M059J (cell line): ENCODE measurements around the gene NOC3L. TPM values are rescaled to one million over a fixed set of nuclear protein-coding genes. Genes with fewer than 3 reads are reported as not detected.

Experiments used
- DNase-seq: peaks from one replicate; pipeline ENCODE4 v3.0.0-alpha.2; 2012; ENCODE audit warnings: low read depth
- total RNA-seq: library from RNA; depleted of rRNA; stranded (reverse); fragments of >200 nt; shearing (Covaris generic); gene quantifications from 2 replicates; pipeline ENCODE4 v1.2.3, GENCODE V29; 2014; rRNA removed

NOC3L gene
- total RNA-seq, 1 experiment from 2014 or later: 29.6 TPM

DNA sequence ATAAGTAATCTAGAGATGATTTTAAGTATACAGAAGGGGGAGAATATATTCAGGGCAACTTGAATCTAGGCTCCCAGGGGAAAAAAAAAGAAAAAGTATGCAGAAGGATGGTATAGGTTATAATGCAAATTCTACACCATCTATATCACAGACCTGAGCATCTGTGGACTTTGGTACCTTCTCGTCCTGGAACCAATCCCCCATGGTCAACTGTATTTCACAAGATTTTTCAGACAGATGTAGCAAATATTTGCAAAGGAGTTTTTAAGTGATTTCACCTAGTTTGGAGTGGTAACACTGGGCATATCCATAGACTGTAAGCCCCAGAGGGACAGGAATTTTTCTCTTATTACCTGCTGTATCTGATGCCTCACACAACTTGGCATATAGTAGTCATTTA lies 58.8 kb downstream of the NOC3L start:
- DNase-seq: no peak

DNA sequence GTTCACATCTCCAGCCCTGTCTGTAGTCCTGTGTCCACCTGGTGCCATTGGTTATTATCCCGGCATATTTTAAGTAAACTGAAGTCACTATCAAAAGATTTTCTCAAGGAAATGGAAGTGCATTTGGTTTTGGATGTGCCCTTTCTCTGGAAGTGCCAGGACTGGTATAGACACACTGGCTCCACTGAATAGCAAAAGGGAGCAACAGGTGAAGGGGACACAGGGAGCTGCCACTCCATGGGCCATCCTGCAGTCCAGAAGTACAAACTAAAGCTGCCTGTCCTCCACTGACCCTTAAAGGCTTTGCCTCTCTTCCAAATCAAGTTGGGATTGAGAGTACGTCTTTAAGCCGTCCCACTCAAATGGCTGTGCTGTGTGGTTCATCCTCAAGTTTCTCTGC lies 62.7 kb downstream of the NOC3L start:
- no peak for DNase-seq

DNA sequence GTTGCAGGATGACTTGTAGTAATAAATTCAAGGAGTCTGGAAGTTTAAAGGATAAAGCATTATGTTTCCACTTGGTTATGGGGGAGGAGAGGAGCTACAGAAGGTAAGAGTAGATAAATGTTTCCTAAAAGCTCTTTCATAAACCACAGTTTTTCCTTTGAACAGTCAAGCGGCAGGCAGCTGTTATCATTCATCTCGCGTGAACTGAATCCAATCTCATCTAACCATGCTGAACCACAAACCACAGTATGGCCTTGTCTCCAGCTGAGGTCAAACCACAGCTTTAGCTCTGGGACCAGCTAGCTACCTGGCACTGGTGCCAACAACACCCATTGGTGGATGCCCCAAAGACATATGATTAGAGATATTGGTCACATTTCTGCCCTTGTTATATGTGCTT lies 63.3 kb downstream of the NOC3L start:
- peak; percentile 96 for DNase-seq

DNA sequence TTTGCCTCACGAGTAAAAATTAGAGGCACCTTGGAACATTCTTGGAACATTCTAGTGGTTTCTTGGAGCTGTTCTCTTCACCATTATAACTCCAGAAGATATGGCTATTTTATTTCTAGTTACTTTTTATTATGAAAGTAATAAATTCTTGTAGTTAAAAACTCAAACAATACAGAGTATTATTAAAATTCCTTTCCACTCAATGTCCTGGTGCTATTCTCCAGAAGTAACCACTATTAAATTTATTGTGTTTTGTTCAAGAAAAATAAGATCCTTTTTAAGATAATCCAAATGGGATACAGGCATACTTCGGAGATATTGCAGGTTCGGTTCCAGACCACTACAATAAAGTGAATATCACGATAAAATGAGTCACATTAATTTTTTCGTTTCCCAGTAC lies 68.6 kb downstream of the NOC3L start:
- no peak for DNase-seq

DNA sequence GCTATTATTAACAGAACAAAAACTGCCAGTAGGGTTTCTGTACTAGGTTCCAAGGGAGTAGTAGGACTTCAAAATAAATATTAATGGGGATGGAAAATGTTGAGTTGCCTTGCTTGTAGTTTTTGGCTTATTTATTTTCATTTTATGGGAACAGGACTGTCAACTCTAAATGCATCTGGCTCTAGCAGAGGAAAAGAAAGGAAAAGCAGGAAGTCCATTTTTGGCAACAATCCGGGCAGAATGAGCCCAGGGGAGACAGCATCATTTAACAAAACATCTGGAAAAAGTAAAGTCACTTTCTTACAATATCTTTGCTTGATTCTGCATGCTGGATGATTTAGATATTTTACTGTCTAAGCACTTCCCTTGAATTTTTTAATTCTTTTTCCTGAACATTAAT lies 69.4 kb downstream of the NOC3L start:
- DNase-seq: no peak

DNA sequence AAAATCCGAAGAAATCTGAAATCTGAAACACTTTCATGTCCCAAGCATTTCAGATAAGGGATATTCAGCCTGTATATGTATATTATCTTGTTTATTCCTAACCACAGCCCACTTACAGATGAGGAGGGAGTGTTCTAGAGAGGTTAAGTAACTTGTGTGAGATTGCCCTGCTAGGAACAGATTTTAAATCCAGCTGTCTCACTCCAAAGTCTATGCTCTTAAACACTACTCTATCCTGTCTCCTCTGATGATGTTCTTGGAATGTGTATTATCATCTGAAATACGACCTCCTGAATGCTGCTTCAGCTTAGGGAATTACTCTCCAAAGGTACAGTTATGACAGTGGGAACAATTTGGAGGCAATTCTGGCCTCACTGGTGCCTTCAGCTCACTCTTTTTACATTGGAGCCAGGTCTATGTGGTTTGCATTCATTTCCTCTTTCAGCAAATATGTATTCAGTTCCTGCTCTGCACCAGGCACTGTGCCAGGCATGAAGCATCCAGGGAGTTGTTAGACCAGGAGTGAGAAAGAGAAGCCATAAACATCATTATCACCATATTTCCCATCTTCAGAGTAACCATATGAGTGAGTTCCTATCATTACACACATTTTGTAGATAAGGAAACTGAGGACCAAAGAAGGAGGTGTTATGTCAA lies 70.2 kb downstream of the NOC3L start:
- DNase-seq: peak; percentile 51

DNA sequence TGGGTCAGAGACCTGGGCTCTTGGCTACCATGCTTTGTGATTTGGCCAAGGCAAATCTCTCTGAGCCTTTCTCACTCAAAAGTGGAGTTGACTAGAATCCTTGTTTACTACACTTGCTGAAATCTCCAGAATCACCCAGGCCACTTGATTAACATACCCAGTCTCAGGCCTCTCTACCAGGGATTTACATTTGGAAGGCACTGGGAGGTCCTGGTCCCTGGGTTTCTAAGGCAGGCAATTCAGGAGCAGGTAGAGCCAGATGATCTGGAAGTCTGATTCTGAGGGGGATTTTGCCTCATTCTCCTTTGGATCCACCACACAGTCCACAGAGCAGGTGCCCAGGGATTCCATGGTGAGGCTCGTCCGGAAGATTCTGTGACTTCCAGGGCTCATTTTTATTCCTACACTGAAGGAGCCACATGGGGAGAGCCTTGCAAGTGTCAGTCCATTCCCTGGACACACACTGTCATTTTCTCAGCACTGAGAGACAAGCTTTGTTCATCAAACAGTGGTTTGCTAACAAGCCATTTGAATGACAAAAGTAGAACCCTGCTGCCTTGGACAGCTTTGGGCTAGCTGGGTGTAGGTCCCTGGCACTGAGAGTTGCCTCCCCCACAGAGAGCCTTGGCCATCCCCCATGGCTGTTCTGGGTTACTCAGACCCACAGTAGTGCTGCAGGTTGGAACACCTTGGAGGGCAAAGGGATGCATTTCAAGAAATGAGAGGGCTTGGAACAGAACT lies 74.2 kb downstream of the NOC3L start:
- no peak for DNase-seq

DNA sequence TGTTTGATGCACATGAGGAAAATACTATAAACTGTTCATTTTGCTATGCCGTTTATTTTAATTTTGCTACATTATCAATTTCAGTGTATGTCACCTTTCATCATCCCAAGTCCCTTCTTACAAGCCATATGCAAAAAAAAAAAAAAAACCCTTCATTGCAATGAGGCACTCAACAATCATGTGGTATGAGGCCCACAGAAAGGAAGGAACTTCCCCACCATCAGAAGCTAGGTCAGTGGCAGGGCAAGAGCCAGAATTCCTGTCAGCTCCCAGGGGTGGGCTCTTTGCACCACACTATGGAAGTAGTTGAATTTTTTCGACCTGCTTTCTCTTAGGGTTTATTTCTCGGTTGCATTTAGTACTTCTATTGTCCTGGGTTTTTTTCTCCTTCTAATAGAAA lies 75.4 kb downstream of the NOC3L start:
- no peak for DNase-seq

DNA sequence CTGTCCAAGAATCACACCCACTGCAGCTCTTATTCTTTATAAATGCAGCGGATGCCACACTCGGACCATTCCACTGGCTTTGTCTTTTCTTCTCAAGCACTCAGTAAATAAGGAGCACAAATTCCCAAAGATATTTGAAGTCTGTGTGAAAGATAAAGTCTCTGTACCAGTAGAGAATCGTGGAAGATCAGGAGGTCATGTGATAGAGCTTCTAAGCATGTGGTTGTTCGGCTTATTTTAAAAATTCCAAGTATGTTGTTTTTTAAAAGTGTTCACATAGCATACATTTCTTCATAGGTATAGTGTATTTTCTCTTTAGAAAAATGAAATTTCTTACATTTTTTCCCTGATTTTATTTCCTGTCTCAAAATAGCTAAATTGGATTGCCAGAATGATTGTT lies 75.8 kb downstream of the NOC3L start:
- DNase-seq: no peak

DNA sequence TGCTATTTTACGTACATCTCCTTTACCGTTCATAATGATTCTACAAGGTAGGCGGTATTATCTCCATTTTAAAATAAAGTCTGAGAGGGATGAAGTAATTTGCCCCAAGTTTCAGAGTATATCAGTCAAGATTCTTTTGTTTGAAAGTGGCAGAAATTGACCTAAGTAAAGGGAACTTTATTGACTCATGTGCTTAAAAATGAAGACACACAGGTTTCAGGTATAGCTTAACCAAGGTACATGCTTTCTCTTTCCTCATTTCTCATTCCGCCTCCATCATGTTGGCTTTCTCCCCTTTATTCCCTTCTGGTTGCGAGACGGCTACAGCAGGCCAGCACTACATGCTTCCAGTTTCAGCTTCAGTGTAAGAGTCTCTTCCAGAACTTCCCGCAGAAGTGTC lies 77.5 kb downstream of the NOC3L start:
- DNase-seq: no peak

Other genes with a start within 250 kb of the NOC3L start
- 2.3 and 10.7 TPM in 2 replicates for gene TBC1D12, start 39.6 kb upstream of the NOC3L start, total RNA-seq
- gene HELLS, start 182.8 kb upstream of the NOC3L start, total RNA-seq: 52.8 and 95.2 TPM in 2 replicates